ENCODE measurements around the gene LRRC53. TPM values are rescaled to one million over a fixed set of nuclear protein-coding genes. Genes with fewer than 3 reads are reported as not detected.

LRRC53 gene, protein sequence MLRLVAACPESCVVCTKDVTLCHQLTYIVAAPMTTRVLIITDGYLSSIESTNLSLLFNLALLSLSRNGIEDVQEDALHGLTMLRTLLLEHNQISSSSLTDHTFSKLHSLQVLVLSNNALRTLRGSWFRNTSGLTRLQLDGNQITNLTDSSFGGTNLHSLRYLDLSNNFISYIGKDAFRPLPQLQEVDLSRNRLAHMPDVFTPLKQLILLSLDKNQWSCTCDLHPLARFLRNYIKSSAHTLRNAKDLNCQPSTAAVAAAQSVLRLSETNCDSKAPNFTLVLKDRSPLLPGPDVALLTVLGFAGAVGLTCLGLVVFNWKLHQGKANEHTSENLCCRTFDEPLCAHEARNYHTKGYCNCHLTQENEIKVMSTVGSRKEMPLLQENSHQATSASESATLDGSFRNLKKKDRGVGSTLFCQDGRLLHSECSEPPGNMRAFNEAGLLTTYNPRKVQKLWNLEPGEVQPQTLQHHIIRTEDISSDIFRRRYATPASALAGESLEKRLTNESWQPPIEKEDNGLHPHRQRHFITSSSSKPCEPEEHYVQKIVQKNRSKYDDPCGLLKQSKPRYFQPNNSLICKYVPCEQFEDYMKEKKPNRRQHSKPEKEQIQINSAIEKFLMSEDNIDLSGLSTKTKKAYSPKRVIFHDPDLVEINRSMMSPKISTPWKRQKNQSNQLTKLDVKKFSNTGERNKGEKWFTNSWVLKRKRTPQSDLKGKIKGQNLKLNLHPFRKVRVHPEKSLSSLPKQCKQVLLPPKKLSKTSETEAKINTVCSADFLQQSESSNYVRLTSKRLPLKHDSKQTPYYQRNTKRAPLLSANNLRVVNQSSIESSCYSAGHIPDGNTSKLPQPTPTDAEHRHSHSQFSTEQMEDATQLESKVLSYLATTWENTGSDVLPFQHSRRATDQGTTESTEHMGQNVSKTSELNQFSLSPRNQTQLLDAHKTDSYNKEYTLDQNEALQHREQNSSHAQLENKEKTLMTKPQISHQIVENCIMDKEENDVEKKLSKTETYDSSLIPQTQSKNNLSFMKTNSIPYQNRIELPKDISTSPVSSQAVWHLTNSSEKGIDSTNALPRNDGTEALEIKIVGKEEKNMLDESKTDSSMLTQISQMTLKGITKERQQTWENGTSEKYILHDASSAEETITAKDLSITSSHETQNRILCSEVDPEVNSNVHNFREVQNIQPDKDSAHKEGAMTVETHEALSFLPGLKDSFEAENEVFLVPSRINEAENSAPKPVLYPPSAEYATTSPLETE
- not detected for total RNA-seq
- long read RNA-seq, result 0 reads

DNA sequence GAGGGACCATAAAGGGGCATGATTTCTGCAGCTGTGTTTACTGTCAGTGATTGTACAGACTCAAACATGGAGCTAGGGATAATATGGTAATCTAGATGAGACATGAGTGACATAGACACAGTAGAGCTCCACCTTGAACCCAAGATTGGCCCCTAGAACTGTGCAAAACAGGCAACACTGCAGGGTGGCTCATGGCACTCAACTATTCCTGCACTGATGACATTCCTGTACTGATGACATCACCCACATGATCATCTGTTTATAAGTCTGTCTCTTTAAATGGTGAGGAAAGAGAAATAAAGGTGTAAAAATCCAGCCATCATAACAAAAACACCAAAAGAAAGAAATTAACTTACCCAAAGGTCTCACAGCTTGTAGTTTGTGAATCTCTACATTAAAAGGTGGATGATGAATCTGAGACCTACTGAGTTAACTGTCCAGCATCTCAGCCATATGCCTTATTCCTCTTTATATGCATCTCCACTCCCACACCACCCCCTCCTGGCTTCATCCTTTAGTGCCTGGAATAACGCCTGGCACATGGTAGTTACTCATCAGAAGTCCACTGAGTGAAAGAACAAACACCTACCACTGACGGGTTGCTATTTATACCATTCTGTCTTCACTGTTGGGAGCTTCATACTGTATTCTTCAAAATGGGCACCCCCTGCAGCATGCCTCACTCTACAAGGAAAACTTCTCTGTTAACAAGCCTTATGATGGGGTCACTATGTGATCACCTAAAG lies at the start of gene LRRC53:
Gene LRRC53, minus strand, starts transcription at position 442 of the 746 bp plus-strand sequence. CDS start 29,262 bp downstream, outside the sequence.
- no peak for DNase-seq (ENCODE audit: low spot score)

GRCh38 chr1:74549932-74550331 lies 37.5 kb upstream of the LRRC53 start:
- DNase-seq (ENCODE audit: low spot score), result no peak

DNA sequence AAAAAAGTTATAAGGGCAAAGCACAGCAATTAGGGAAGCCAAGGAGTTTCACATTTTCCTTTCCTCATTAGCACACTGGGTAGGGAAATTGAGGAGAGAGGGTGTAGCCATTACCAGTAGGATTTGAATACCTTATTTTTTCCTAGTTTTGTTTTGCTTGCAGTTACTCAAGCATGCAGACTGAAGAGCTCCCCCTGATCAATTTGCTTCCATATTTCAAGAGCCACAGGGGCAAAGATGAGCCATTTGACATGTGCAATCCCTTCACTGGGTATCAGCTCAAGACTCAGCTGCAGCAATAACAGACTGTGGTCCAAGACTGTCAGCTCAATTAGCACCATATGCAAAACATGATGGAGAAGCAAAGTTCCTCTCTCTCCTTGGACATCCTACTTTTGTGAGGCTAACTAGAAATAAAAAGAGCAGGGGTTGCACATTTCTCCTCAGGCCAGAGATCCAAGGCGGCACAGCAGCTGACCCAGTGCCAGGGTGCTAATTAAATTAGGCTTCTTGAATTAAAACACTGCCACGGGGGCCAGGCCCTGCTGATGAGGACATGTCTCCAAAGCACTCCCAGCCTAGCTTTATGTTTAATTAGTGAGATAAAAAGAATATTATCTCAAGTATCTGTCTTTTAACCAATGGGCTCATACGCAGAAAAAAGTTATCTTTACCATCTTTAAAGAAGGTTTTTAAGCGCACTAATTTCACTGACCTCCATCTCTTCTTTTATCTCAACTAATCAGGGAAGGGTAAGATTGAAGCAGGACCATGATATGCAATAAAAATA lies 36.7 kb upstream of the LRRC53 start:
- no peak for DNase-seq (ENCODE audit: low spot score)

- DNase-seq (ENCODE audit: low spot score), result no peak
These were observed 33.4 kb upstream of the LRRC53 start for GRCh38 chr1:74545821-74546220.

DNA sequence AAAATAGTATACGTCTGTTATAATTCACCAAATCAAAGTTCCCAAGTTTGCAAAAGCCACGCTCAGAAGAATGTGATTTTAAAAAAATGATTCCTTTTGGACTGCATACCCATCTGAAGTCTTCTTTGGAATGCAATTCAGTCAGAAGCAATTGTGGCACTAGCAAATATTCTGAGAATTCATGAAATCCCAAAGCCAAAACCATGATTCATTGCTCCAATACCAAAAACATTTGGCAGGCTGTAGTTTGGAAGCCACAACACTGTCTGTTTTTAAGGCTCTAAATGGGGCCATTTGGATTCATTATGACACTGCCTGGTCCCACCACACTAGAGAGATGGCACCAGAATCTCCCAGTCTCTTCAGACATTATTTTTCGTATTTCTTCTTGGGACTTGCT lies 21.8 kb upstream of the LRRC53 start:
- DNase-seq (ENCODE audit: low spot score), result no peak

GRCh38 chr1:74531796-74532195 lies 19.4 kb upstream of the LRRC53 start:
- no peak for DNase-seq (ENCODE audit: low spot score)

DNA sequence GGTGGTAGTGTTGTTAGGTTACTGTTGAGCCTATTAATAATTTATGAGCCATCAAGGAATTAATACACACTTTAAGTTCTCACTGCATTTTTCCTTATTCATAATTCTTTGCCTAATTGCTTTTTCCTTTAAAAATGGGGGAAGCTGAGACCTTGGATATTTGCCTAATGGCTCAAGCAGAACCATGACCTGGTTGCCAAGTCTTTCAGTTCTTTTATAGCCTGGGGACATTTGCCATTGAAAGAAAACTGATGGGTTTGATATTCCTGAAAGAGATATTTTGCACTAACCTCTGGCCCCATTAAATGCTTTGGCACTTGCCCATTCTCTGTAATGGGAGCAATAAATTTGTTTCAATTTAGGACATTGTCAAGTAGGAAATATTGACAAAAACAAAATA lies 18.5 kb upstream of the LRRC53 start:
- no peak for DNase-seq (ENCODE audit: low spot score)

DNA sequence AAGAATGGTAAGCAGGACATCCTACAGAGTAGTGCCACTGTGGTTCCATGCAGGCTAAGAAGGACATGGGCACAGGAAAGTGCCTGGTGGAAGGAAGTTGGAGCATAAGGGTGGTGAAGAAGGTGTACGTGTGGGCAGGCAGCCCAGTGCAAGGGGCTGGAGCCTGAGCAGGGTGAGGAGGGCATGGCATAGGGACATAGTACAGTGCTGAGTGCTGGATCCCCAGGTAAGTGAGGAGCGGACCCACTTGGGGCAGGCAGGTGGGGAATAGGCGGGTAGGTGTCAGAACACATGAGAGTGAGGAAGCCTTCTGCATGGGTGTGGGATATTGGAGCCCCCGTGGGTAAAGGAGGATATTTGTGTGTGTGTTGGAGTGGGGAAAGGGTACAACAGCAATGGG lies 15.7 kb upstream of the LRRC53 start:
- DNase-seq (ENCODE audit: low spot score), result no peak

- no peak for DNase-seq (ENCODE audit: low spot score)
These were observed 14.3 kb upstream of the LRRC53 start for GRCh38 chr1:74526708-74527107.

DNA sequence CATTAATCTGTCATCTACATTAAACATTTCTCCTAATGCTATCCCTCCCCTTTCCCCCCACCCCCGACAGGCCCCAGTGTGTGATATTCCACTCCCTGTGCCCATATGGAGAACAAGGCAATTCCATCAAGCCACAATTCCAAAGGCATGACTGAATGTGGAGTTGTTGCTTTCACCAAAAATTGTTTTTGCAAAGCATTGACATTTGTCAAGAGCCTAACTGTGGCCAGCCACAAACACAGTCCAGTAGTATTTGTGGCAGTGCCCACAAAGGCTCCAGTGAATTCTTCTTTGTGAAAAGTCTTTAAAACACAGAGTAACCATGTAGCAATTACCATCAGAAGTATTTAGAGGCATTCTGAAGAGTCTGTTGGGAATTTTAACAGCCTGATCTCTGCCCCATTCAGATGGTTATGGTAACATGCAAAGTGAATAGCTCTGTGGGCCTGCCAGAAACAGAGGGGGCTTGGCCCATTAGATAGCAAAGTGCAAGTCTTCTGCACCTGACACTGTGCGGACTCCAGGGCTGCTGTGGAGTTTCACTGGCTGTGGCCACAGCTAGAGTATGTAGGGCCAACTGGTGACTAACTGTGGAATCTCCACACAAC lies 11.6 kb upstream of the LRRC53 start:
- no peak for DNase-seq (ENCODE audit: low spot score)

- no peak for DNase-seq (ENCODE audit: low spot score)
These were observed 9.7 kb upstream of the LRRC53 start for GRCh38 chr1:74522148-74522547.

- no peak for DNase-seq (ENCODE audit: low spot score)
These were observed 5.2 kb upstream of the LRRC53 start for GRCh38 chr1:74517599-74518051.

DNA sequence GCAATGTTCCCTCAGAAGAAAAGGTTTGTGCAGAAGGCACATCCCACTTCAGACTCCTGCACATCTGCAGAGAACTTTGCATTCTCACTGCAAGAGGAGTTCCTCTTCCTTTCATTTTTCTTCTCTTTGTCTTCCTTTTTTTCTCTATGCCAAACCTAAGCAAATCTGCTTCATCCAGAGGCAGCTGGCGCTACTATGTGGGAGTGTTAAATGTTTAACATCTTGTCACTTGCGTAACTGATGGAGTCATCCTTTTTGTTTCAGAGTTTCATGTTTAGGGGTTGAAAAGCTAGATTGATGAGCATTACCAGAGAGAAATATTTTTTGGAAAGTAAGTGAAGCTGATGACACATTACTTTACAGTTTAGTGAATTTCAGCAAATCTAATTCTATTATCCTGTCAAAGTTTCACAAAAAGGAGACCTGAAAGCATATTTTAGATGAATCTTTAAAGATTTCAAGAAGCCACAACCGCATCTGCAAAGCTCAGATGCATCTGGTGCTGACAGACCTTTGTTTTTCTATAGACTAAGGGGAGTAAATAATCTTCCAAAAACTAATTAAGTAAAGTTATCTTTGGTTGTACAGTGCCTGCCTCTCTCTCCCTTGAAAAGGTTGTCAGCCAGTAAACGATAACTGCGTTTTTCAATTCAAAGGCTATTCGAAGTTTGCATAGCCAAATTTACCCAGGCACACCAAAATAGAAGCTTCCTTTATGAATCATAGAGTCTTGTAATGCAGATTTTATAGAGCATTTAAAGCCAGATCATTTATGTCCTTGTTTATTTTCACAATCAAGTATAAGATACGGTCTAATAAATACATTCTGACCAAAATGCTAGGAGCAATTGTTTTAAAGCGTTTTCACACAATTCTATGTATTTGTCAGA lies 1.2 kb upstream of the LRRC53 start:
- DNase-seq (ENCODE audit: low spot score), result no peak

- no peak for DNase-seq (ENCODE audit: low spot score)
These were observed 4.0 kb downstream of the LRRC53 start for GRCh38 chr1:74508449-74508848.

- no peak for DNase-seq (ENCODE audit: low spot score)
These were observed 6.3 kb downstream of the LRRC53 start for GRCh38 chr1:74505928-74506710.

- no peak for DNase-seq (ENCODE audit: low spot score)
These were observed 7.4 kb downstream of the LRRC53 start for GRCh38 chr1:74504933-74505512.

Measured in mesenteric fat pad (tissue), 1 donor.